ENCODE measurements around the gene DCAF5.

The DCAF5 gene

GRCh38 chr14:69141550-69141949 is 11.4 kb downstream of the DCAF5 start:
- TF ChIP-seq CTCF (IDR thresholded peaks at IDR 0.05; ENCODE audit: control insufficient read depth, extremely low read depth, insufficient read depth), result no peak
- H3K4me3 ChIP-seq (ENCODE audit: low read depth, low read length), result no peak overlapping the region
- no peak for DNase-seq (ENCODE audit: low read depth)

- no peak overlapping the region for H3K4me3 ChIP-seq (ENCODE audit: low read depth, low read length)
- no peak for DNase-seq (ENCODE audit: low read depth)
- TF ChIP-seq CTCF (IDR thresholded peaks at IDR 0.05; ENCODE audit: control insufficient read depth, extremely low read depth, insufficient read depth), result no peak
Observed at GRCh38 chr14:69139743-69140142, 13.2 kb downstream of the DCAF5 start.

- no peak for TF ChIP-seq CTCF (IDR thresholded peaks at IDR 0.05; ENCODE audit: control insufficient read depth, extremely low read depth, insufficient read depth)
Observed at GRCh38 chr14:69137843-69138535, 14.9 kb downstream of the DCAF5 start.

GRCh38 chr14:69137416-69137815 is 15.5 kb downstream of the DCAF5 start:
- H3K4me3 ChIP-seq (ENCODE audit: low read depth, low read length), result no peak overlapping the region
- no peak for DNase-seq (ENCODE audit: low read depth)
- no peak for TF ChIP-seq CTCF (IDR thresholded peaks at IDR 0.05; ENCODE audit: control insufficient read depth, extremely low read depth, insufficient read depth)

More at GRCh38 chr14:69137843-69138535, 14.9 kb downstream of the DCAF5 start:
- DNase-seq (ENCODE audit: low read depth), result no peak
- no peak overlapping the region for H3K4me3 ChIP-seq (ENCODE audit: low read depth, low read length)

- no peak for DNase-seq (ENCODE audit: low read depth)
- TF ChIP-seq CTCF (IDR thresholded peaks at IDR 0.05; ENCODE audit: control insufficient read depth, extremely low read depth, insufficient read depth), result no peak
- no peak overlapping the region for H3K4me3 ChIP-seq (ENCODE audit: low read depth, low read length)
Observed at GRCh38 chr14:69135133-69135532, 17.8 kb downstream of the DCAF5 start.

- TF ChIP-seq CTCF (IDR thresholded peaks at IDR 0.05; ENCODE audit: control insufficient read depth, extremely low read depth, insufficient read depth), result no peak
- DNase-seq (ENCODE audit: low read depth), result no peak
Observed at GRCh38 chr14:69133206-69134125, 19.5 kb downstream of the DCAF5 start.

More at GRCh38 chr14:69133206-69134125, 19.5 kb downstream of the DCAF5 start:
- H3K4me3 ChIP-seq (ENCODE audit: low read depth, low read length), result no peak overlapping the region
